ENCODE measurements around the gene CDC42BPB.

The CDC42BPB gene

DNA sequence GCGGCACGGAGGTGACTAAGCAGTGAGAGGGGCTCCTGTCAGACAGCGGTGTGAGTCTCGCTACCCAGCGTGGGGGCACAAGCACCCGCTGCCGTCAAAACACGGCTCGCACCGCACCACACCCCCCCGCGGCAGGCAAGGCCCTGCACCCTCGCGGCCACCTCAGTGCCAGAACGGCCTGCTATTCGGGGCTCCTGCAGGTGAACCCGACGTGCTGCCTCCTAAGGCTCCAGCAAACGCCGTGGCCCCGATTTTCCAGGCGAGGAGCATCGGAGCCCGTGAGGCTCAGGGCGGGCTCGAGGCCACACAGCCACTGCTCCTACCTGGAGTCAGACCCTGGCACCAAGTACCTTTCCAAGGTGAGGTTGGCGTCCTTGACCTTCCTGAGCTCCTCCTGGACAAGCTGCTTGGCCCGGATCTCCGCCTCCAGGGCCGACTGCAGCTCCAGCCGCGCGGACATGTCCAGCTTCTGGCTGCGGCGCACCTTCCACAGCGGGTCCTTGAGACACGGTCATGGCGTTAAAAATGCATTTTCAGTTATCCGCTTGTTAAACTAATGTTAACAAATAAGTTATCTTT is 93.1 kb downstream of the CDC42BPB start:
- Histone ChIP-seq H3K36me3 (replicated peaks) (peaks cover 85% of the 10 kb centered on the region), H3K4me3 (ENCODE audit: low read depth, low read length) (no peak overlapping the region), H3K27ac (no peak overlapping the region), H3K27me3 (replicated peaks) (no peaks in the 10 kb centered on the region)
- TF ChIP-seq, protein P1, sequence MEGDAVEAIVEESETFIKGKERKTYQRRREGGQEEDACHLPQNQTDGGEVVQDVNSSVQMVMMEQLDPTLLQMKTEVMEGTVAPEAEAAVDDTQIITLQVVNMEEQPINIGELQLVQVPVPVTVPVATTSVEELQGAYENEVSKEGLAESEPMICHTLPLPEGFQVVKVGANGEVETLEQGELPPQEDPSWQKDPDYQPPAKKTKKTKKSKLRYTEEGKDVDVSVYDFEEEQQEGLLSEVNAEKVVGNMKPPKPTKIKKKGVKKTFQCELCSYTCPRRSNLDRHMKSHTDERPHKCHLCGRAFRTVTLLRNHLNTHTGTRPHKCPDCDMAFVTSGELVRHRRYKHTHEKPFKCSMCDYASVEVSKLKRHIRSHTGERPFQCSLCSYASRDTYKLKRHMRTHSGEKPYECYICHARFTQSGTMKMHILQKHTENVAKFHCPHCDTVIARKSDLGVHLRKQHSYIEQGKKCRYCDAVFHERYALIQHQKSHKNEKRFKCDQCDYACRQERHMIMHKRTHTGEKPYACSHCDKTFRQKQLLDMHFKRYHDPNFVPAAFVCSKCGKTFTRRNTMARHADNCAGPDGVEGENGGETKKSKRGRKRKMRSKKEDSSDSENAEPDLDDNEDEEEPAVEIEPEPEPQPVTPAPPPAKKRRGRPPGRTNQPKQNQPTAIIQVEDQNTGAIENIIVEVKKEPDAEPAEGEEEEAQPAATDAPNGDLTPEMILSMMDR (IDR thresholded peaks at IDR 0.05; ENCODE audit: low read depth, low read length, missing control alignments), result no peak
- in situ Hi-C loops (cut with HindIII; ENCODE audit: low pct_ligation_motif_present, low sequenced_read_pairs), result no loop called here
- DNase-seq, result no peak

DNA sequence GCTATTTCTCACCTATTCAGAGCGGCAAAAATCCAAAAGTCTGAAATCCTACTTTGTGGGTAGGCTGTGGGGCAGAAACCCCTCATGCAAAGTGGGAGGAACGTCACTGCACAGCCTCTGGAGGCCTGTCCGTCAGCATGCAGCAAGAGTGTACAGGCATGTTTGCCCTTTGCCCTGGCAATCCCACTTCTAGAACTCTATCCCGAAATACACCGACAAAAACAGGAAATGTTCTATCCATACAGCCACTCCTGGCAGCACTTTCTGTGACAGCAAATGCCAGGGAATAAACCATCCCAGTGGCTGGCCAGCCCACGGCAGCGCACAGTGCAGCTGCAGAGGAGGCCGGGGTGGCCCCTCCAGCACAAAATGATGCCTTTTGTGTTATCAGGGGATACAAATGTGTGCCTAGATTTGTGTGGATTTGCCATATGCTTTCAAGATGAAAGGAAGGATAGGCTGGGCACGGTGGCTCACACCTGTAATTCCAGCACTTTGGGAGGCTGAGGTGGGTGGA is 95.2 kb downstream of the CDC42BPB start:
- Histone ChIP-seq H3K27me3 (replicated peaks) (no peaks in the 10 kb centered on the region), H3K36me3 (replicated peaks) (peaks cover 85% of the 10 kb centered on the region), H3K4me3 (ENCODE audit: low read depth, low read length) (no peak overlapping the region), H3K27ac (no peak overlapping the region)
- no peak for DNase-seq
- TF ChIP-seq, protein P1 (IDR thresholded peaks at IDR 0.05; ENCODE audit: low read depth, low read length, missing control alignments), result no peak
- in situ Hi-C loops (cut with HindIII; ENCODE audit: low pct_ligation_motif_present, low sequenced_read_pairs), result no loop called here

DNA sequence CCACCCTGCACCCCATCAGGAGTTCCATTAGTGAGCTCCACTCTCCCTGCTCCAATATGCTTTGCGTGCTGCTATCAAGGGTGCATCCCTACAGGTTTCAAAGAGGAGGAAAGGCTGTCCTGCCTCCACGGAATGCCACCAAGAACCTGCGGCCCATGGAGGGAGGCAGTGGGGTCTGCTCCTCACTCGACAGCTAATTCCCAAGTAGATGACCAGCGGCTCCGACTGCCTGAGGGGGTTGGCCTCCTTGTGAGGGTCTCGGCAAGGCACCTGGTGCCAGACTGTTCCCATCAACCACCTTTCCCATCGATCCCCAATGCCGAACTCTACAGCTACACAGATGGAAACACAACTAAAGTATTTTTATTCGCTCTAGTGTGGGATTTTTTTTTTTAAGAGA is 98.9 kb downstream of the CDC42BPB start:
- peaks cover 83% of the 10 kb centered on the region for H3K36me3 ChIP-seq (replicated peaks)
- TF ChIP-seq, protein P1 (IDR thresholded peaks at IDR 0.05; ENCODE audit: low read depth, low read length, missing control alignments), result no peak
- H3K27me3 ChIP-seq (replicated peaks), result no peaks in the 10 kb centered on the region
- DNase-seq, result no peak
- in situ Hi-C loops (cut with HindIII; ENCODE audit: low pct_ligation_motif_present, low sequenced_read_pairs), result no loop called here
- no peak overlapping the region for H3K4me3 ChIP-seq (ENCODE audit: low read depth, low read length)
- no peak overlapping the region for H3K27ac ChIP-seq

DNA sequence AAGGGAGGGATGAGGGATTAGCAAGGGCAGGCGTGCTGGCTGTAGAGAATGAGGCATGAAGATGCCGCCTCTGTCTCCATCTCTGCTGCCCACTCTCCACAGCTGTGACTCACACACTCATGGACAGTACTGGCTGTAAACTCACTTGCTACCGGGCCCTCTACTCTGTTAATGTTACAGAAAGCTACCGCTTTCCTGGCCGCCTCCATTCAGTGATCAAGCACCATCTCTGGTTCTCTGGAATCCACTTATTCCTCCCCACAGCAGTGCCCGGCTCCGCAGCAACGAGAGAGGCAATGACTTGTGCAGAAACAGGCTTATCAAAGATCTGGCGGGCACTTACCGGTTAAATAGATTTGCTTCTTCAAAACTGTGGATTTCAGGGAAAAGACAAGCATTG is 100.1 kb downstream of the CDC42BPB start:
- Histone ChIP-seq H3K4me3 (ENCODE audit: low read depth, low read length) (no peak overlapping the region), H3K27me3 (replicated peaks) (no peaks in the 10 kb centered on the region), H3K36me3 (replicated peaks) (peaks cover 83% of the 10 kb centered on the region), H3K27ac (no peak overlapping the region)
- in situ Hi-C loops (cut with HindIII; ENCODE audit: low pct_ligation_motif_present, low sequenced_read_pairs), result no loop called here
- no peak for DNase-seq
- TF ChIP-seq, protein P1 (IDR thresholded peaks at IDR 0.05; ENCODE audit: low read depth, low read length, missing control alignments), result no peak

DNA sequence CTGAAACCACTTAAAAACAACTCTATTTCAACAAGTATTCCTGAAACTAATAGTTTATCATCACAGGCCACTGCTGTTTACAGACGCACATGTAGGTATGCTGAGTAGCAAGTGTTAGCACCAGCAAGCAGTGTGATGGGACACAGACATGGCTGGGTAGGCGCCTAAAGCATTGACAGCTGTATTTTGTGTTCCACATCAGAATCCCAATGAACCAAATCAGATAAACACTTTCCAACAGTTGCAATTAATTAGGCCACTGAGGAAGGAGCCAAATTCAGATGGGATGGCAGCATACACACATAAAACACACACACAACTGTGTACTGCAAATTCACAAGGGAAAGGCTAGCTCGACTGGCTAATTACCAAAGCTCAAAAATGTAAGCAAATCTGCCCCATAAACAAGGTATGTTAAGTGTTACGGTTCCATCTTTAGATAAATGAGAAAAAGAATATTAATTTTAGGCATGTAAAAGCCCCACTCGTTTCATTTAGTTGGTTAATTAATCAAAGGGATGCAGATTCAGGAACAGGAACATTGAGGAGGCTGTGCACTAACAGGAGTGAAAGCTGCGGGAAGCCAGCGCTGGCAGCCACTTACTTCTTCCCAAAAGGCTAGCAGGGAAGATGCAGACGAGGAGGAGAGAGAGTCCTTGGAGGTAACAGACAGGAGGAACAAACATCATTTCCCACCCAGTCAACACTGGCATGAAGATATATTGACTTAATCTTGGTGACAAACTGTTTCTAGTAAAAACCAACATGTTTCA is 101.5 kb downstream of the CDC42BPB start:
- DNase-seq, result no peak
- H3K27me3 ChIP-seq (replicated peaks), result no peaks in the 10 kb centered on the region
- no peak overlapping the region for H3K27ac ChIP-seq
- TF ChIP-seq, protein P1 (IDR thresholded peaks at IDR 0.05; ENCODE audit: low read depth, low read length, missing control alignments), result no peak
- peaks cover 77% of the 10 kb centered on the region for H3K36me3 ChIP-seq (replicated peaks)
- in situ Hi-C loops (cut with HindIII; ENCODE audit: low pct_ligation_motif_present, low sequenced_read_pairs), result no loop called here
- H3K4me3 ChIP-seq (ENCODE audit: low read depth, low read length), result no peak overlapping the region
